HEK293T (cell line): ENCODE results near the gene DNAJC1.

Source experiments
- CTCF ChIA-PET: fragments of 350-600 bp; formaldehyde crosslinking; extraction: SDS; loops from one replicate; lab custom pipeline; 2021; ENCODE audit warnings: antibody characterized with exemption, inconsistent platforms; lab: Yijun Ruan, JAX
- POLR2A ChIA-PET: fragments of 350-600 bp; formaldehyde crosslinking; extraction: SDS; loops from one replicate; lab custom pipeline; 2020; ENCODE audit warnings: antibody characterized with exemption, inconsistent platforms; lab: Yijun Ruan, JAX
- DNase-seq: peaks from one replicate; pipeline ENCODE4 v3.0.0; 2012; ENCODE audit warnings: mixed read lengths; ENCODE audit errors: extremely low spot score
- ARNT ChIP-seq: fragments of 450-650 bp; IDR thresholded peaks from 2 replicates; pipeline ENCODE4 v1.6.1; 2017; ENCODE audit warnings: mild to moderate bottlenecking
- BHLHE40 ChIP-seq: fragments of 450-650 bp; IDR thresholded peaks from 2 replicates; pipeline ENCODE4 v1.6.1; 2016; ENCODE audit warnings: mild to moderate bottlenecking, moderate library complexity, borderline replicate concordance
- CTBP1 ChIP-seq: fragments of 450-650 bp; IDR thresholded peaks from 2 replicates; pipeline ENCODE4 v1.6.1; 2016; ENCODE audit warnings: borderline replicate concordance
- ELF4 ChIP-seq: fragments of 450-650 bp; IDR thresholded peaks from 2 replicates; pipeline ENCODE4 v1.6.1; 2017; ENCODE audit warnings: antibody characterized with exemption
- FOXA1 ChIP-seq: fragments of 450-650 bp; IDR thresholded peaks from 2 replicates; pipeline ENCODE4 v1.6.1; 2016; ENCODE audit warnings: mild to moderate bottlenecking
- FOXK2 ChIP-seq: fragments of 450-650 bp; IDR thresholded peaks from 2 replicates; pipeline ENCODE4 v1.6.1; 2016; ENCODE audit warnings: mild to moderate bottlenecking
- FOXM1 ChIP-seq: fragments of 450-650 bp; IDR thresholded peaks from 2 replicates; pipeline ENCODE4 v1.6.1; 2017; ENCODE audit warnings: mild to moderate bottlenecking, borderline replicate concordance
- HDGF ChIP-seq: fragments of 450-650 bp; IDR thresholded peaks from 2 replicates; pipeline ENCODE4 v1.6.1; 2017; ENCODE audit warnings: antibody characterized with exemption, borderline replicate concordance
- L3MBTL2 ChIP-seq: fragments of 450-650 bp; conservative IDR thresholded peaks from 2 replicates; pipeline ENCODE4 v1.6.1; 2016; ENCODE audit warnings: mild to moderate bottlenecking
- LEF1 ChIP-seq: fragments of 450-650 bp; IDR thresholded peaks from 2 replicates; pipeline ENCODE4 v1.6.1; 2017; ENCODE audit warnings: mild to moderate bottlenecking, borderline replicate concordance
- NFRKB ChIP-seq: fragments of 450-650 bp; IDR thresholded peaks from 2 replicates; pipeline ENCODE4 v1.6.1; 2016; ENCODE audit warnings: mild to moderate bottlenecking, moderate library complexity
- SP1 ChIP-seq: fragments of 450-650 bp; IDR thresholded peaks from 2 replicates; pipeline ENCODE4 v1.6.1; 2017
- SUZ12 ChIP-seq: fragments of 450-650 bp; IDR thresholded peaks from 2 replicates; pipeline ENCODE4 v1.6.1; 2016; ENCODE audit warnings: mild to moderate bottlenecking
- TARDBP ChIP-seq: fragments of 450-650 bp; IDR thresholded peaks from 2 replicates; pipeline ENCODE4 v1.6.1; 2016
- ZNF384 ChIP-seq: fragments of 450-650 bp; IDR thresholded peaks from 2 replicates; pipeline ENCODE4 v1.6.1; 2016
- TF ChIP-seq, protein P1 (sequence below): fragments of 450-650 bp; IDR thresholded peaks from 2 replicates; pipeline ENCODE4 v1.6.1; 2016

The DNAJC1 gene

DNA sequence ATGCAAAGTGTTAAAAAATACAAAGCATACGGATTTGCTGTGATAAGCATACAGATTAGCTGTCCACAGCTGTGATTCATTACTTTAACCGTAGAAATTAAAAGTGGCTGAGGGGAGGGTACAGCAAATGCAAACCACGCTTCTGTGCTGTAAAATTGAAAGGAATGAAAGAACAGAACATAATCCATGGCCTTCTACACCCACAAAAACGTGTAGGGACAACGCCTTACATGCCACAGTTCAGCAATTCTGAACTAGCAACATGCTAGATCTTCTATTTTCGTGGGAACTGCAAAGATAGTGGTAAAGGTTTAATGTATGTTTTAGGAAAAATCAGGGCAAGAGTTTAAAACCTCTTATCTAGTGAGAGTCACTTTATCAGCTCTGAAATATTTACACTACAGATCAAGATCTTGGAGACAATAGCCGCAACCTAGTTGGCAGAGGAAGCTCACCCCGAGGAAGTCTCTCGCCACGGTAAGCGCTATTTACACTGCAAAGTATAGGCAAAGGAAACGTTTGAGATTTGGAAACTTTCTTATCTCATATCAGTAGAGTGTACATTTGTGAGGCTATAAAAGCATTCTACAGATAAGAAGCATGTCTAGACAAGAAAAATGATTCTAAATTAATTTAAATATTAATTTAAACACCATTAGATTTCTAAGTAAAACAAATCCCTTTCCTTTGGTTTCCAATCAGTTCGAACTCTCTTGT lies 275.9 kb downstream of the DNAJC1 start:
- POLR2A ChIA-PET, result interaction anchor here (1.0 to 1.6 kb wide), 4 partner anchors 200 to 397 kb away, joined by 3 to 5 read pairs (median 4); partner anchors contain the start of gene SKIDA1
- CTCF ChIA-PET, result interaction anchor here (0.5 kb wide), 1 partner anchor 235 kb away, joined by 3 read pairs; no protein-coding TSS in a partner anchor
- TF ChIP-seq ELF4, result no peak
- TF ChIP-seq, protein P1, sequence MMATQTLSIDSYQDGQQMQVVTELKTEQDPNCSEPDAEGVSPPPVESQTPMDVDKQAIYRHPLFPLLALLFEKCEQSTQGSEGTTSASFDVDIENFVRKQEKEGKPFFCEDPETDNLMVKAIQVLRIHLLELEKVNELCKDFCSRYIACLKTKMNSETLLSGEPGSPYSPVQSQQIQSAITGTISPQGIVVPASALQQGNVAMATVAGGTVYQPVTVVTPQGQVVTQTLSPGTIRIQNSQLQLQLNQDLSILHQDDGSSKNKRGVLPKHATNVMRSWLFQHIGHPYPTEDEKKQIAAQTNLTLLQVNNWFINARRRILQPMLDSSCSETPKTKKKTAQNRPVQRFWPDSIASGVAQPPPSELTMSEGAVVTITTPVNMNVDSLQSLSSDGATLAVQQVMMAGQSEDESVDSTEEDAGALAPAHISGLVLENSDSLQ, result peak; percentile 75
- no peak for DNase-seq

DNA sequence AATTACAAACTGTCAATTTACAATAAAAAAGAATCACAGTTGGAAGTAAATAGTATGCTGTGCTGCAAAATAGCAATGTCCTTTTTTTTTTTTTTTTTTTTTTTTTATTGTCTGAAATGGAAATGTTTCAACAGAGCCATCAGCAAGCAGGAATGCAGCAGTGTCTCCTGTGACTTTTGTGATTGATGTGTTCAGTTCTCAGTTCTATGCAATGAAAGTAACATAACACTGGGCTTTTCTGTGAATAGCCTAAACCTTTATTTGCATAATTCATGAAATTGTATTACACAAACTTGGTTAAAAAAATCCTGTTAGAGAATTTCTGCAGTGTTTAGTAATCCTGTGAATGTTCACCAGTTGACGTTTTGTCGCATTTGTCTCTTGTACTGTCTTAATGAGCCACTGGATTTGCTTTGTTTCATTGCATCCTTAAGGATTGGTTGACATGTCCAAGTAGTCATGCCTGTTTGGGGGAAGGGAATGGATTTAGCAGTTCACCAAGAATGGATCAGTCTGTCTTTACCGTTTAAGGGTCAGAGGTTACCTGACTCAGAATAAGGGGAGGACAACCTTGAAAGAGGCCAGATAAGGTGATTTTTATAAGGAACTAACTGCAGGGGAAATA lies 276.8 kb downstream of the DNAJC1 start:
- TF ChIP-seq LEF1, result no peak
- TF ChIP-seq CTBP1, result no peak
- TF ChIP-seq, protein P1, result peak; percentile 78
- TF ChIP-seq ELF4, result no peak
- TF ChIP-seq FOXA1, result no peak
- no peak for TF ChIP-seq FOXM1
- TF ChIP-seq NFRKB, result no peak
- no peak for TF ChIP-seq ARNT
- ChIA-PET CTCF (no interaction called here), POLR2A (interaction anchor here (1.1 to 1.6 kb wide), 3 partner anchors 201 to 397 kb away, joined by 3 to 5 read pairs (median 4); partner anchors contain the start of gene SKIDA1)
- no peak for DNase-seq

DNA sequence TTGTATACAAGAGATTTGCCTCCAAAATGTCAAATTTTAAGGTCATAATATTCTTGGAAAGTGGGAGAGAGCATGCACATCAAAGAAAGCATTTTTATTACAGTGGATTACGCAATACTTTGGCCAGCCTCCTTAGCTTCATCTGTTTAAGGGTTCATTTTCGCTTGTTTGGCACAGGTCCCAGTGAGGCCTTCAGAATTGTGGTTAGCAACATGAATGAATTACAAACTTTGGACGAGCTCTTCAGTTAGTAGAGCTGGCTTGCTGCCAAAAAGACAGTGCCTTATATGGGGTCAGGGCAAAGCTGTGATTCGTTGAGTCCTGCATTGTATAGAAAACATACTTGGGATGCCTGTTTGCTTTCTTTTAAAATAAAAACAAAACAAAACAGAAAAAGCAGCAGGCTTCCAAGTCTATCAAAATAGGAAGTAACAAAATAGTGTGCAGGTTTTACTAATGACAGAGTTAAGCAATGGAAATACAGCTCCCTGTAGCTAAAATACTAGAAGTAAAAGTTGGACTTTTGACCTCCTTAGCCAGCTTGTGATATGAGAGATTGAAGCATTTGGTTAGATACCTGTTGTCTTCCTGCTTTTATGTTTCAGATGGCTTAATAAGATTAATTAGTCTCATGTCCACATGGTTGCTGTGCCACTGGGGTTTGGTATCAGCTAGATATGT lies 278.7 kb downstream of the DNAJC1 start:
- TF ChIP-seq FOXM1, result no peak
- TF ChIP-seq, protein P1, result peak; percentile 13; the same call in 1 of the 2 replicates
- TF ChIP-seq ARNT, result no peak
- no peak for TF ChIP-seq TARDBP
- TF ChIP-seq FOXA1, result no peak
- TF ChIP-seq LEF1, result peak; percentile 67
- no peak for TF ChIP-seq NFRKB
- TF ChIP-seq ELF4, result no peak
- peak; percentile 27; the same call in 1 of the 2 replicates for TF ChIP-seq L3MBTL2
- no peak for TF ChIP-seq SUZ12
- no peak for TF ChIP-seq ZNF384
- TF ChIP-seq HDGF, result no peak
- TF ChIP-seq CTBP1, result no peak; the same call in 1 of the 2 replicates
- 0 out of 2 replicates have a peak, but pooled peaks have one; percentile 20 for TF ChIP-seq FOXK2
- TF ChIP-seq BHLHE40, result no peak
- CTCF ChIA-PET, result interaction anchor here (0.7 to 1.3 kb wide), 2 partner anchors 18 to 229 kb away, joined by 3 to 9 read pairs; no protein-coding TSS in a partner anchor
- POLR2A ChIA-PET, result interaction anchor here (0.9 to 2.3 kb wide), 4 partner anchors 198 to 229 kb away, joined by 4 to 14 read pairs (median 7); partner anchors contain the start of gene SKIDA1
- DNase-seq, result peak; percentile 76

DNA sequence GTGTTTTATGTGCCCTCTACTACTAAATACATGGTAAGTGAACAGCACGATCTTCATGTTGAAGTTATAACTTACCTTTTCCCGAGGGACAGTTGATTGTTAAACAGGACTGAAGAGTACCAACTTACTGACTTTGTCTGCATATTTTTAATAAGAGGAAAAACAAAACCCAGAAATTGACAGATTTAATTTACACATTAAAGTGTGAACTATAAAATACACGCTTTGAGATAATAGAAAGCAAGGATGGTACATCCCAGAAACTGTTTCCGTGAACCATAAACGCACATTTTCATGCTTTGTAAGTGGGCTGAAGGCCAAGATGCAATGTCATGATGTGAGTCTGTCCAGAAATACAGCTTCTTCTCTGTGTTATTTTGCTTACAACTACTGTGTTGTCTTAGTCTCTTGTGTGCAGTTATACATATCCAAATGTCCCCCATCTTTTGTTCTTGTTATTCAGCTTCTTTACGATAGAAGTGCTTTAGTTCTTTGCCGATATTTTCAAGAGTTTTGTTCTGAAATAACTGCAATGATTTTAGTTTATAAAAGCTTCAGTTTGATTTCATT lies 279.4 kb downstream of the DNAJC1 start:
- CTCF ChIA-PET, result interaction anchor here (0.7 to 1.3 kb wide), 2 partner anchors 46 to 228 kb away, joined by 3 to 9 read pairs; no protein-coding TSS in a partner anchor
- no peak for DNase-seq
- TF ChIP-seq ARNT (no peak), ELF4 (no peak), SUZ12 (no peak), LEF1 (no peak), TARDBP (no peak), FOXA1 (no peak), NFRKB (no peak), FOXK2 (no peak), FOXM1 (no peak), L3MBTL2 (no peak), ZNF384 (no peak), SP1 (no peak), CTBP1 (no peak), BHLHE40 (no peak), HDGF (no peak)
- TF ChIP-seq, protein P1, result no peak
- POLR2A ChIA-PET, result interaction anchor here (1.0 to 2.3 kb wide), 3 partner anchors 198 to 228 kb away, joined by 4 to 14 read pairs (median 9); partner anchors contain the start of gene SKIDA1
